GM12878 (cell line): Measurements from ENCODE around the gene SNED1. TPM values are rescaled to one million over a fixed set of nuclear protein-coding genes. Genes with fewer than 3 reads are reported as not detected.

Experiments used
- ATAC-seq: fragments of 200-7000 bp; cut with Tn5 transposase; 3 replicates; pipeline ENCODE4 v1.9.1; 2020; ENCODE audit warnings: mild to moderate bottlenecking, moderate library complexity
- BruUV-seq: library from RNA; stranded (reverse); fragments of 400-500 nt; replicated peaks from 2 replicates; lab custom pipeline; 2021; lab: Mats Ljungman, UMichigan
- CTCF ChIA-PET: fragments of 300-600 bp; sonication (Branson Sonifier 250); formaldehyde crosslinking; extraction: SDS; loops from one replicate; lab custom pipeline; 2021; ENCODE audit warnings: inconsistent platforms; lab: Yijun Ruan, JAX
- POLR2A ChIA-PET: fragments of 350-600 bp; formaldehyde crosslinking; extraction: SDS; loops from one replicate; lab custom pipeline; 2021; ENCODE audit warnings: inconsistent platforms; lab: Charles Lee
- RAD21 ChIA-PET: fragments of 300-600 bp; sonication (Branson Sonifier 250); formaldehyde crosslinking; loops from one replicate; lab custom pipeline; 2023; ENCODE audit warnings: antibody characterized with exemption; ENCODE audit not compliant: unreplicated experiment; lab: Charles Lee
- SMC1A ChIA-PET: fragments of 300-600 bp; sonication (Branson Sonifier 250); formaldehyde crosslinking; loops from one replicate; lab custom pipeline; 2023; ENCODE audit not compliant: unreplicated experiment, uncharacterized antibody; lab: Charles Lee
- DNase-seq: peaks from one replicate; pipeline ENCODE4 v3.0.0-alpha.2; 2011; ENCODE audit warnings: low read depth, low spot score
- FAIRE-seq: peaks from 3 replicates; lab custom pipeline; 2011; peaks lifted over from hg19 to GRCh38; lab: Jason Lieb, UNC
- H2AFZ ChIP-seq: 2 replicates; pipeline ENCODE4 v1.6.0; 2011; ENCODE audit warnings: low read depth, low read length, control low read depth; ENCODE audit not compliant: control insufficient read depth
- H3K27ac ChIP-seq: 2 replicates; pipeline ENCODE4 v1.5.1; 2011; ENCODE audit warnings: control low read depth; ENCODE audit not compliant: control insufficient read depth, insufficient read depth
- H3K27me3 ChIP-seq, 2 experiments: replicated peaks in 1 of 2; 2 replicates each; pipeline versions ENCODE4 v1.6.0 to v1.6.1; 2011; ENCODE audit warnings: low read length in 1 of 2; ENCODE audit not compliant: control insufficient read depth in 2 of 2, insufficient read depth in 2 of 2
- H3K36me3 ChIP-seq, 2 experiments: 2 replicates each; pipeline ENCODE4 v1.5.1; 2011; ENCODE audit warnings: low read length in 1 of 2; ENCODE audit not compliant: control insufficient read depth in 2 of 2, insufficient read depth in 2 of 2
- H3K4me1 ChIP-seq: 2 replicates; pipeline ENCODE4 v1.6.1; 2011; ENCODE audit warnings: mild to moderate bottlenecking, low read length, moderate library complexity, mixed read lengths; ENCODE audit not compliant: control insufficient read depth, insufficient read depth
- H3K4me2 ChIP-seq: 2 replicates; pipeline ENCODE4 v1.6.0; 2011; ENCODE audit warnings: control low read depth; ENCODE audit not compliant: control insufficient read depth, insufficient read depth
- H3K4me3 ChIP-seq: fragments of 200-600 bp; sonication (generic); 2 replicates; pipeline ENCODE4 v1.5.1; 2016
- H3K79me2 ChIP-seq: 2 replicates; pipeline ENCODE4 v1.6.0; 2011; ENCODE audit warnings: low read length; ENCODE audit not compliant: control insufficient read depth, insufficient read depth
- H3K9ac ChIP-seq: 2 replicates; pipeline ENCODE4 v1.8.0; 2011; ENCODE audit warnings: low read length, control low read depth, mixed read lengths; ENCODE audit not compliant: control insufficient read depth, insufficient read depth
- H3K9me3 ChIP-seq: replicated peaks from 3 replicates; pipeline ENCODE4 v1.5.1; 2011; ENCODE audit warnings: mild to moderate bottlenecking, low read length; ENCODE audit not compliant: control insufficient read depth, insufficient read depth
- H4K20me1 ChIP-seq: 2 replicates; pipeline ENCODE4 v1.6.0; 2011; ENCODE audit not compliant: control insufficient read depth, insufficient read depth
- ESRRA ChIP-seq: IDR thresholded peaks from 2 replicates; pipeline ENCODE4 v1.6.1; 2012; ENCODE audit warnings: mild to moderate bottlenecking, low read length, improper control_type of control experiment
- HDAC6 ChIP-seq: fragments of 200-600 bp; sonication (generic); IDR thresholded peaks from one replicate; pipeline ENCODE4 v1.8.0; 2017; ENCODE audit warnings: antibody characterized with exemption; ENCODE audit not compliant: unreplicated experiment
- POLR2AphosphoS2 ChIP-seq: IDR thresholded peaks from 2 replicates; pipeline ENCODE4 v1.6.1; 2011; ENCODE audit warnings: low read depth, mild to moderate bottlenecking, low read length, improper control_type of control experiment, moderate library complexity
- RFX5 ChIP-seq: IDR thresholded peaks from 2 replicates; pipeline ENCODE4 v1.6.1; 2011; ENCODE audit warnings: low read depth, low read length, improper control_type of control experiment
- SMAD5 ChIP-seq: IDR thresholded peaks from 2 replicates; pipeline ENCODE4 v1.6.1; 2016; ENCODE audit warnings: antibody characterized with exemption, low read depth
- SUZ12 ChIP-seq: fragments of 200-600 bp; sonication (generic); IDR thresholded peaks from one replicate; pipeline ENCODE4 v1.6.1; 2018; ENCODE audit warnings: antibody characterized with exemption, mild to moderate bottlenecking; ENCODE audit not compliant: unreplicated experiment
- WGBS: methylation state at CpG from one replicate; pipeline ENCODE4 v1.1.6; 2016; ENCODE audit warnings: low lambda C conversion rate; ENCODE audit not compliant: insufficient replicate concordance, insufficient coverage; ENCODE audit errors: missing lambda C conversion rate; 5-methylcytosine and 5-hydroxymethylcytosine counted together
- in situ Hi-C: fragments of 300-500 bp; cut with MboI; formaldehyde crosslinking; loops from 9 replicates; pipeline ENCODE4 v1.14.3; 2018; ENCODE audit warnings: mixed read lengths
- intact Hi-C: fragments of 100-400 bp; cut with micrococcal nuclease; formaldehyde crosslinking; loops from one replicate; pipeline ENCODE4 v1.14.2; 2022; ENCODE audit not compliant: unreplicated experiment
- polyA plus RNA-seq, 11 experiments: library from polyadenylated mRNA; depleted of rRNA in 4 of 11; unstranded in 6 of 11; stranded (reverse) in 5 of 11; fragments of >200 nt; fragmentation: Nextera tagmentation in 4 of 11; fragmentation: Illumina TruSeq in 1 of 11; extraction: Ambion mirVana in 4 of 11; extraction: Trizol in 1 of 11; gene quantifications; 1 replicate in 1 of 11; 2 replicates in 10 of 11; pipeline versions ENCODE4 v1.2.1 to v1.2.3, GENCODE V29; 2011 to 2016; ENCODE audit warnings: inconsistent platforms in 2 of 11, missing spikeins in 2 of 11, low read depth in 1 of 11
- total RNA-seq, 4 experiments: library from RNA; depleted of rRNA in 3 of 4; stranded (reverse); fragments of >200 nt in 3 of 4; fragmentation: Illumina TruSeq in 1 of 4; extraction: Trizol in 1 of 4; gene quantifications; 2 replicates each; pipeline versions ENCODE4 v1.2.1 to v1.2.3, GENCODE V29; 2013 to 2021

The SNED1 gene
- total and polyA plus RNA-seq, 10 of the 15 experiments (the other 5 are each of a cell fraction or from before 2014, with no cell fraction given) = 0.05 to 8.4 (median 3.0) TPM

- H3K79me2 ChIP-seq = no peaks in the 10 kb centered on the region; the same call in 1 of the 2 replicates
- WGBS = 95% methylated on average over 10 of the region's 16 CpGs
- CTCF ChIA-PET = interaction anchor here (1.2 kb wide), 1 partner anchor 61 kb away, joined by 3 read pairs; no protein-coding TSS in a partner anchor
- no peak for ATAC-seq
- H4K20me1 ChIP-seq = no peaks in the 10 kb centered on the region
- RAD21 ChIA-PET = no interaction called here
- no peaks in the 10 kb centered on the region for H3K4me1 ChIP-seq
- no peak overlapping the region for H3K27ac ChIP-seq
- no peak overlapping the region for H3K4me3 ChIP-seq
- H3K36me3 ChIP-seq = peaks cover 6 to 26% of the 10 kb centered on the region in 2 experiments
- no peak overlapping the region for H2AFZ ChIP-seq
- TF ChIP-seq RFX5 (no peak), SUZ12 (no peak), HDAC6 (no peak), ESRRA (no peak), SMAD5 (no peak), POLR2AphosphoS2 (no peak)
- TF ChIP-seq, all 136 proteins: peak for 0
- BruUV-seq = no TSS peak
- in situ Hi-C loops = no loop called here
- H3K9ac ChIP-seq = no peak overlapping the region
- no peak overlapping the region for H3K4me2 ChIP-seq
- H3K27me3 ChIP-seq = no peaks in the 10 kb centered on the region; a peak in 1 of 4 replicates
- SMC1A ChIA-PET = interaction anchor here (1.4 kb wide), 1 partner anchor 18 kb away, joined by 4 read pairs; no protein-coding TSS in a partner anchor
- no peaks in the 10 kb centered on the region for H3K9me3 ChIP-seq
- intact Hi-C loops = no loop called here
- no peak for DNase-seq
- POLR2A ChIA-PET = interaction anchor here (1.0 kb wide), 1 partner anchor 78 kb away, joined by 3 read pairs; no protein-coding TSS in a partner anchor
- FAIRE-seq = no peak
Measured at GRCh38 chr2:241138471-241138870, 140.1 kb downstream of the SNED1 start.
